SU-DHL-6 (cell line): ENCODE results near the gene SDCCAG8.

Source experiments
- H2AFZ ChIP-seq: fragments of 200-600 bp; sonication (generic); 2 replicates; pipeline ENCODE4 v1.6.1; 2014; ENCODE audit warnings: low read depth, mild to moderate bottlenecking, moderate library complexity, mixed read lengths, antibody characterized with exemption, low read length; ENCODE audit not compliant: severe bottlenecking
- H3F3A ChIP-seq: fragments of 200-600 bp; shearing (Covaris generic); 2 replicates; pipeline ENCODE4 v1.6.0; 2016; ENCODE audit warnings: antibody characterized with exemption, mild to moderate bottlenecking; ENCODE audit not compliant: insufficient read depth
- H3K27ac ChIP-seq: fragments of 200-600 bp; sonication (generic); 2 replicates; pipeline ENCODE4 v1.5.1; 2016; ENCODE audit warnings: low read depth, mild to moderate bottlenecking, low read length, moderate library complexity, mixed read lengths
- H3K27me3 ChIP-seq: fragments of 200-600 bp; sonication (generic), shearing (Covaris generic); 2 replicates; pipeline ENCODE4 v1.6.0; 2014; ENCODE audit warnings: mild to moderate bottlenecking, low read length
- H3K36me3 ChIP-seq: fragments of 200-600 bp; sonication (generic); 2 replicates; pipeline ENCODE4 v1.6.1; 2014; ENCODE audit warnings: mild to moderate bottlenecking, low read length, mixed read lengths
- H3K4me2 ChIP-seq: fragments of 300-600, 200-600 bp; shearing (Covaris generic), sonication (generic); 2 replicates; pipeline ENCODE4 v1.6.0; 2014; ENCODE audit warnings: low read length, low read depth, mild to moderate bottlenecking; ENCODE audit not compliant: poor library complexity, severe bottlenecking
- H3K4me3 ChIP-seq: fragments of 200-600 bp; sonication (generic); 2 replicates; pipeline ENCODE4 v1.5.1; 2014; ENCODE audit warnings: antibody characterized with exemption, low read length, mild to moderate bottlenecking, mixed read lengths; ENCODE audit not compliant: insufficient read depth, poor library complexity, severe bottlenecking
- H3K79me2 ChIP-seq: fragments of 200-600 bp; sonication (generic); 2 replicates; pipeline ENCODE4 v1.6.1; 2014; ENCODE audit warnings: mild to moderate bottlenecking, low read length, moderate library complexity; ENCODE audit not compliant: insufficient read depth
- H3K9ac ChIP-seq: fragments of 200-600 bp; sonication (generic); 2 replicates; pipeline ENCODE4 v1.7.0; 2014; ENCODE audit warnings: mild to moderate bottlenecking, low read length
- H3K9me2 ChIP-seq: fragments of 200-600 bp; sonication (generic); replicated peaks from 2 replicates; pipeline ENCODE4 v1.6.1; 2014; ENCODE audit warnings: low read length; ENCODE audit not compliant: insufficient read depth
- H3K9me3 ChIP-seq: fragments of 200-600 bp; sonication (generic); 2 replicates; pipeline ENCODE4 v1.6.1; 2014; ENCODE audit warnings: low read length, mixed read lengths; ENCODE audit not compliant: insufficient read depth
- H4K20me1 ChIP-seq: fragments of 200-600 bp; sonication (generic); 2 replicates; pipeline ENCODE4 v1.6.1; 2014; ENCODE audit warnings: low read depth, mild to moderate bottlenecking, antibody characterized with exemption, low read length, moderate library complexity, mixed read lengths
- CTCF ChIP-seq: fragments of 200-600 bp; sonication (generic); IDR thresholded peaks from one replicate; pipeline ENCODE4 v1.5.1; 2017; ENCODE audit warnings: antibody characterized with exemption, mild to moderate bottlenecking, low read length, moderate library complexity; ENCODE audit not compliant: insufficient read depth, poor library complexity, severe bottlenecking
- EZH2phosphoT487 ChIP-seq: fragments of 200-600 bp; sonication (generic), shearing (Covaris generic); conservative IDR thresholded peaks from 2 replicates; pipeline ENCODE4 v1.6.1; 2018; ENCODE audit warnings: mild to moderate bottlenecking, antibody characterized with exemption, low read length, moderate library complexity, mixed read lengths

Gene SDCCAG8

GRCh38 chr1:243287652-243288051 lies 31.8 kb downstream of the SDCCAG8 start:
- H3K27me3 ChIP-seq, result no peaks in the 10 kb centered on the region
- H3K27ac ChIP-seq, result peak overlapping the region; percentile 41
- H2AFZ ChIP-seq, result peak overlapping the region; percentile 1
- no peak overlapping the region for H3K4me3 ChIP-seq
- H3F3A ChIP-seq, result no peaks in the 10 kb centered on the region
- peak overlapping the region; percentile 25 for H3K4me2 ChIP-seq
- TF ChIP-seq EZH2phosphoT487 (no peak), CTCF (no peak)
- 0 out of 2 replicates have a peak, but pooled peaks cover 9% of the 10 kb centered on the region for H3K36me3 ChIP-seq
- H3K9me2 ChIP-seq, result no peaks in the 10 kb centered on the region
- no peaks in the 10 kb centered on the region for H4K20me1 ChIP-seq
- H3K9me3 ChIP-seq, result no peaks in the 10 kb centered on the region
- no peak overlapping the region for H3K9ac ChIP-seq
- H3K79me2 ChIP-seq, result no peaks in the 10 kb centered on the region

- H3F3A ChIP-seq, result no peaks in the 10 kb centered on the region
- H3K27ac ChIP-seq, result peak overlapping the region; percentile 41
- TF ChIP-seq EZH2phosphoT487 (no peak), CTCF (no peak)
- no peaks in the 10 kb centered on the region for H3K27me3 ChIP-seq
- H3K4me2 ChIP-seq, result peak overlapping the region; percentile 25
- no peaks in the 10 kb centered on the region for H3K79me2 ChIP-seq
- no peaks in the 10 kb centered on the region for H3K9me3 ChIP-seq
- no peak overlapping the region for H3K4me3 ChIP-seq
- no peak overlapping the region for H3K9ac ChIP-seq
- H4K20me1 ChIP-seq, result no peaks in the 10 kb centered on the region
- no peaks in the 10 kb centered on the region for H3K9me2 ChIP-seq
- no peak overlapping the region for H2AFZ ChIP-seq
- 0 out of 2 replicates have a peak, but pooled peaks cover 13% of the 10 kb centered on the region for H3K36me3 ChIP-seq
Measured at GRCh38 chr1:243288062-243288461, 32.2 kb downstream of the SDCCAG8 start.

GRCh38 chr1:243291292-243291691 lies 35.5 kb downstream of the SDCCAG8 start:
- H3K27me3 ChIP-seq, result no peaks in the 10 kb centered on the region
- no peaks in the 10 kb centered on the region for H3K9me2 ChIP-seq
- no peak overlapping the region for H3K9ac ChIP-seq
- 0 out of 2 replicates have a peak, but pooled peaks cover 14% of the 10 kb centered on the region for H3K36me3 ChIP-seq
- TF ChIP-seq EZH2phosphoT487, result no peak
- no peak for TF ChIP-seq CTCF
- H2AFZ ChIP-seq, result no peak overlapping the region
- no peaks in the 10 kb centered on the region for H4K20me1 ChIP-seq
- 0 out of 2 replicates have a peak, but pooled peaks cover 4% of the 10 kb centered on the region for H3K9me3 ChIP-seq
- H3K79me2 ChIP-seq, result no peaks in the 10 kb centered on the region
- H3K4me2 ChIP-seq, result no peak overlapping the region
- H3F3A ChIP-seq, result no peaks in the 10 kb centered on the region
- no peak overlapping the region for H3K4me3 ChIP-seq
- H3K27ac ChIP-seq, result no peak overlapping the region
